HG02884 (cell line): ENCODE data around the gene GTF2I.
"Not testable (repeated sequence)": the region's sequence is repeated elsewhere in the genome, so short reads cannot be mapped to it uniquely, and the experiment has no call there.

Experiments used
- ATAC-seq: cut with Tn5 transposase; IDR thresholded peaks from one replicate; pipeline ENCODE4 v1.9.1; 2021; ENCODE audit warnings: mild to moderate bottlenecking, moderate library complexity; ENCODE audit not compliant: unreplicated experiment

Gene GTF2I

GRCh38 chr7:74656441-74656836 lies 1.1 kb upstream of the GTF2I start:
- ATAC-seq, result no peak

DNA sequence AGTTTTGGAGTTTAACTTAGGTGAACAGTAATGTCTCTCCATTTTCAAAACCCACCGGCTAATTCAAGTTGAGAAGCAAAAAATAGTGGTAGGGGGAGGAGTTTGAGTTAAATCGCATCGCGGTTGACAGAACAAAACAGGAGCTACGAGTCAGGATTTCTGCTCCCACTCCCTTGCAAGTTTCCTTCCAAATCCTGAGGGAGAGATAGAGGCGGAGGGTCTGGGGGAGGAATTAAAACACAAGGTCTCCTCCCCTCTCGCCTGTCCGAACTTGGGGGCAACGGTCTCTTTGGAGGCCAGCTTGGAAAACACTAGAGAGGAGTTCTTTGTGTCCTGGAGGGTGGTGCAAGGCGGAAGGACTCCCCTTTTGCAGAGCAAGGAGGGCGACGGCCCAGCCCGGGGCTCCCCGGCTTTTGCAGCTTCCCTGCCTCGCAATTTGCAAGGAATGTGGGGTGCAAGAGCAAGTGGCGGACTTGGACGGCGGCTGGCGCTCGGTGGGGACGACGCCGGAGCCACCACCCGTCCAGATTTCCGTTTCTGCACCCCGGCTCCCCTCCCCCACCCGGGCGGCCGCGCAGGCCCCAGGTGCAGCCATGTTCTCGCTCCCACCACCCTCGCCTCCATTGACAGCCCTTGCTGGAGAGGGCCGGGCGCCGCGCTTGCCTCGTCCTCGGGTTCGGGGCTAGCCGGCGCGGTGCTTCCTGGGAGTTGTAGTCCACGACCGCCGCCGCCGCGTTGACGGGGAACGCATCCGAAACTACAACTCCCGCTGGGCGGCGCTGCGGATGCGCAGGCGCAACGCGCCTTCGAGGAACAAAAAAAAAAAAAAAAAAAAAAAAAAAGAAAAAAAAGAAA lies 454 bp upstream of the GTF2I start:
- ATAC-seq, result peak; percentile 56

GRCh38 chr7:74658178-74659004 lies 873 bp downstream of the GTF2I start:
- peak; percentile 38 for ATAC-seq

GRCh38 chr7:74660202-74660601 lies 2.7 kb downstream of the GTF2I start:
- ATAC-seq, result not testable (repeated sequence)

- not testable (repeated sequence) for ATAC-seq
Measured at GRCh38 chr7:74661836-74662794, 4.6 kb downstream of the GTF2I start.

GRCh38 chr7:74665296-74665938 lies 7.9 kb downstream of the GTF2I start:
- no peak for ATAC-seq

- not testable (repeated sequence) for ATAC-seq
Measured at GRCh38 chr7:74667013-74667412, 9.5 kb downstream of the GTF2I start.

DNA sequence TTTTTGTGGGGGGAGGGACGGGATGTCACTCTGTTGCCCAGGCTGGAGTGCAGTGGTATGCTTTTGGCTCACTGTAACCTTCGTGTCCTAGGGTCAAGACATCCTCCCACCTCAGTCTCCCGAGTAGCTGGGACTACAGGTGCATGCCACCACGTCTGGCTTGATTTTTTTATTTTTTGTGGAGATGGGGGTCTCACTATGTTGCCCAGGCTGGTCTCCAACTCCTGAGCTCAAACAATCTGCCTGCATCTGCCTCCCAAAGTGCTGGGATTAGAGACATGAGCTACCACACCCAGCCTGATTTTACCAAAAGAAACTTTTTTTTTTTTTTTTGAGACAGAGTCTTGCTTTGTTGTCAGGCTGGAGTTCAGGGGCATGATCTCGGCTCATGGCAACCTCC lies 10.0 kb downstream of the GTF2I start:
- ATAC-seq, result not testable (repeated sequence)

DNA sequence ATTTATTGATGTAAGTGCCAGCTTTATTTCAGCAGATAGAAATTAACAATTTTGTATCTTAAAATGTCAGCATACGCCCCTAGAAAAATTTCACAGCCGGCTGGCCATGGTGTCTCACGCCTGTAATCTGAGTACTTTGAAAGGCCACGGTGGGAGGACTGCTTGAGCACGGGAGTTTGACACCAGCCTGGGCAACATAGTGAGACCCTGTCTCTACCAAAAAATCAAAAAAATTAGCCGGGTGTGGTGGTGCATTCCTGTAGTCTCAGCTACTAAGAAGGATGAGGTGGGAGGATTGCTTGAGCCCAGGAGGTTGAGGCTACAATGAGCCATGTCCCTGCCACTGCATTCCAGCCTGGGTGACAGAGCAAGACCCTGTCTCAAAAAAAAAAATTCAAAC lies 14.1 kb downstream of the GTF2I start:
- ATAC-seq, result no peak

DNA sequence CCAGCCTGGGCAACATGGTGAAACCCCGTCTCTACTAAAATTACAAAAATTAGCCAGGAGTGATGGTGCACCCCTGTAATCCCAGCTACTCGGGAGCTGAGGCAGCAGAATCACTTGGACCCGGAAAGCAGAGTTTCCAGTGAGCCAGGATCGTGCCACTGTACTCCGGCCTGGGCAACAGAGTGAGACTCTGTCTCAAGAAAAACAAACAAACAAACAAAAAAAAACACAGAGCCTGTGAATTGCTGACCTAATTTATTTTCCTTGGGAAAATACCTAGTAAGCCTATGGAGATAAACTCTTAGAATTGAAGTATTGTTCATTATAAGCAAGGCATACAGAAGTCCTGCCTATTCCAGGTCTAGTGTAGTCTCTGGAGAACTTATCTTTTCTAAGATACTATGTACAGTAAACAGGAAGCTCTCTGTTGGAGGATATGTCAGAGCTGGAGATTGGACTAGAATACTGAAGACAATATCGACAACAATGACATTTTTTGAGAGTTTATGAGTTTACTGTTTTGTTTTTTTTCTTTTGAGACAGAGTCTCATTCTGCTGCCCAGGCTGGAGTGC lies 14.9 kb downstream of the GTF2I start:
- ATAC-seq, result no peak

GRCh38 chr7:74674166-74674565 lies 16.6 kb downstream of the GTF2I start:
- no peak for ATAC-seq

GRCh38 chr7:74682829-74683228 lies 25.3 kb downstream of the GTF2I start:
- no peak for ATAC-seq

- no peak for ATAC-seq
Measured at GRCh38 chr7:74683799-74684198, 26.3 kb downstream of the GTF2I start.

GRCh38 chr7:74684473-74684872 lies 27.0 kb downstream of the GTF2I start:
- no peak for ATAC-seq

DNA sequence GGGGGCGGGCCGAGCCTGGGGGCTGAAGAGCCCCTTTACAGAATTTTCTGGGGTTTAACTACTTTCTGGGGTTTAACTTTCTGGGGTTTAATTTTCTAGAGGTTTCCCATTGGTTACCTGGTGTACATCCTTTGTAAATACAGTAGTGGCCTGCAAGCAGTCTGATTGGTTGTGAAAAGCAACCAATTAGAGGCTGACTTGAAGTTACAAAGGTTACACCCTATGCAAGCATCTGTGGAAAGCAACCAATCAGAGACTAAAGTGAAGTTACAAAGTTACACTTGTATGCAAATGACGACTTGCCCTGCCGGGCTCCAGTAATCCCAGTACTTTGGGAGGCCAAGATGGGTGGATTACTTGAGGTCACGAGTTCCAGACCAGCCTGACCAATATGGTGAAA lies 27.4 kb downstream of the GTF2I start:
- no peak for ATAC-seq

DNA sequence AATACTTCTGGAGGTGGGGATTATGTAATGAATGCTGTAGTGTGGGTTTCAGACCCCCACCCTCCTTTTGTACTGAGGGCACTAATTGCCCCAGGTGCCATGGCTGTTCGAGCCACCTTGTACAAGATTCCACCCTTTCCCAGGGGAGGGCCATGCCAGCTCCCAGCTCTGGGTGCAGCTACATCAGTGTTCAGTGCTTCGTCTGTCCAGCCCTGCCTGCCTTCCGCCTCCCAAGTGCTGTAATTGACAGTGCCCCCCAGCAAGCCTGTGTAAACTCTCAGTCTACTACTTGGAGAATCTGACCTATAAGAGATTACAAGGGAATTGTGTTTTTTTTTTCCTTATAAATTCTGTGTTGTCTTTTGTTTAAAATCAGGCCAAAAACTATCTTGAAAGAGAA lies 33.0 kb downstream of the GTF2I start:
- ATAC-seq, result no peak

- not testable (repeated sequence) for ATAC-seq
Measured at GRCh38 chr7:74704419-74704818, 46.9 kb downstream of the GTF2I start.

DNA sequence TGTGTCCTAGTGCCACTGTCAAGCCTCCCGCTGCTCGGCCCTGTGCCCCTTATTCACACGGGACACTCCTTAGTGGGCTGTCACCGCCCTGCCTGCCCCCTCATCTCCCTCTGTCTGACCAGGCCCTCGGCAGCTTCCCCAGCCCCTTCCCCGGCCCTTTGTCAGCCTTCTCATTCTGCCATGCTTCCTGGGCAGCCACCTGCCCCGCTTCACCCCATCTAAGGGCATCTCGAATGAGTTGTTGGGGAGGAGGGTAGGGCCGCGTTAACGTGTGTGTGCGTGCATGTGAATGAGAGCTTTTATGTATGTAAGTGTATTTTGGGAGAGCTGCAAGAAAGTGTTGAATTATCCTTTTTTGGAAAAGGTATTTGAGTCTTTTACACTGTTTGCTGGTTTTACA lies 49.7 kb downstream of the GTF2I start:
- ATAC-seq, result no peak

DNA sequence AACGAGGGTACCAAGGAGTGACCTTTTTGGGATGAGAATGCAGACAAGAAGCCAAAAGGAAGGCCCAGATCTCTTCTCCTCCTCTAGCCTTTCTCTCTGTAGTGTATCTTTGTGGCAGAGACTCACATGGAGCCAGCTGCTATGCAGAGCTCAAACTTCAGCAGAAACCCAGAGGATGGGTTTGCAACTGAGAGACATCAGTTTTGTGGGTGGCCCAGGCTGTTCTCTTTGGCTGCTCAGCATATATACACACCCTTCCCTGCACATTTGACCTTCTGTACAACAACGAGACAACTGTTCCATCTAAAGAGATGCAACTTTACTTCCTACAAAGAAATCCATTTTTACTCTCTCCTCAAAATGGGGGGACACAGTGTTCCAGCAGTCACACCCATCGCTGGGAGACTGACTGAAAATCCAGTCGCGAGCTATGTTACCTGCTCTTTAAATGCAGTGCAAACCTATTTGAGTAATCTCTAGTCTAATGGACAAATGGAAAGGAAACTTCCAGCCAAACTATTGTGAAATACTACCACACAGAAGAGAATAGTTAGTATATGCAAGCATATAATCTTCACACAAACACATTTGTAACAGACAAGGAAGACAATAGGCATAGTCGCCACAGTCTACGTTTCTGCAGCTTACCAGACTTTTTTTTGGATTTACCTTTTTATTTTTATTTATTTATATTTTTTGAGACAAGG lies 51.2 kb downstream of the GTF2I start:
- no peak for ATAC-seq
